ENCODE results near the gene HDAC11. TPM values are rescaled to one million over a fixed set of nuclear protein-coding genes. Genes with fewer than 3 reads are reported as not detected.

The HDAC11 gene
- total RNA-seq, 4 donors from 2014 or later = 20.6 to 28.3 (median 22.8) TPM

- intact Hi-C loops (cut with DNase I; ENCODE audit: low total_unique reads) = loop anchor here (5.0 kb wide), 1 partner anchor 126 kb away; no protein-coding TSS in a partner anchor
- H3K4me3 ChIP-seq (ENCODE audit: low read depth, poor library complexity, severe bottlenecking) = no peak overlapping the region
- TF ChIP-seq CTCF (IDR thresholded peaks at IDR 0.05) = no peak
- no peak for TF ChIP-seq POLR2A (IDR thresholded peaks at IDR 0.05)
- 72 to 77% methylated on average over 4 of the region's 4 CpGs for WGBS, 2 donors
- DNase-seq (ENCODE audit: low spot score in 2 of 2) = no peak
Measured at GRCh38 chr3:13506680-13507079, 26.6 kb downstream of the HDAC11 start.

- 44 to 53% methylated on average over 3 of the region's 3 CpGs for WGBS, 2 donors
- intact Hi-C loops (cut with DNase I; ENCODE audit: low total_unique reads) = loop anchor here (5.0 kb wide), 1 partner anchor 125 kb away; no protein-coding TSS in a partner anchor
- no peak for DNase-seq (ENCODE audit: low spot score in 2 of 2)
- H3K4me3 ChIP-seq (ENCODE audit: low read depth, poor library complexity, severe bottlenecking) = no peak overlapping the region
- TF ChIP-seq POLR2A (IDR thresholded peaks at IDR 0.05) (no peak), CTCF (IDR thresholded peaks at IDR 0.05) (no peak)
Measured at GRCh38 chr3:13507247-13507569, 27.1 kb downstream of the HDAC11 start.

DNA sequence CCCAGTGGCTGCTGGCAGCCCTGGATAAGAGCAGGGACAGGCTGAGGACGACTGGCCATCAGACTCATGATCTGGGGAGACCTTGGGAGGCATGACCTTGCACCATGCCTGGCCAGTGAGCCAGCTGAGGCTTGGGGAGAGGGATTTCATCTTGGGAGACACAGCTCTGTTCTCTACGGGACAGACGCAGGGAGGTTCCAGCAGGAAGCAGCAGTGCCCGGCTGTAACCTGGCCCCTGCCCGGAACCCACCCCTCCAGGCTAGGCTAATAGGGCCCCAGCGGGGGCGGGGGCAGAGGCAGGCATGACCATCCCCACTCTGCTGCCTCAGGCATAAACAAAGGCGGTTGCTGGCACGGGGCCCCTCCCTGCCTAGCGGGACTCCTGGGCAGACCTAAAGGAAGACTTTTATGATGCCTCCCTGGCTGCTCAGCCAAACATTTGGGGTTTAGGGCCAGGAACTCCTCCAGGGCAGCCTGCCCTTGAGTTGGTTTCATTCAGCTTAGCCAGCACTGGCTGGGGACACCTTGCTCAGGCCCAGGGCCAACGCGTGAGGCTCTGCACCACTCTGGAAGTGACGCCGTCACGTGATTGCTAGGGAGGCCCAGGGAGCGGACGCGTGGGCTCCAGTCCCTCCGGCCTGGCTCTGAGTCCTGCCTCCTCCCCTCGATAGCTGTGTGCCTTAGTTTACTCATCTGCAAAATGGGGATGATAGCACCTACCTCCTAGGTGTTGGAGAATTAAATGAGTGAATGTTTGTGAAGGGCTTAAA, 27.6 kb downstream of the HDAC11 start:
- no peak for TF ChIP-seq CTCF (IDR thresholded peaks at IDR 0.05)
- TF ChIP-seq POLR2A (IDR thresholded peaks at IDR 0.05) = no peak
- H3K4me3 ChIP-seq (ENCODE audit: low read depth, poor library complexity, severe bottlenecking) = no peak overlapping the region
- WGBS, 2 donors = 30 to 36% methylated on average over 9 to 14 of the region's 20 CpGs
- DNase-seq (ENCODE audit: low spot score in 2 of 2) = no peak
- intact Hi-C loops (cut with DNase I; ENCODE audit: low total_unique reads) = loop anchor here (5.0 kb wide), 1 partner anchor 125 kb away; no protein-coding TSS in a partner anchor

- DNase-seq (ENCODE audit: low spot score in 2 of 2) = no peak
- TF ChIP-seq CTCF (IDR thresholded peaks at IDR 0.05) (no peak), POLR2A (IDR thresholded peaks at IDR 0.05) (no peak)
- 87 to 95% methylated on average over 8 of the region's 8 CpGs for WGBS, 2 donors
- no peak overlapping the region for H3K4me3 ChIP-seq (ENCODE audit: low read depth, poor library complexity, severe bottlenecking)
- intact Hi-C loops (cut with DNase I; ENCODE audit: low total_unique reads) = loop anchor here (5.0 kb wide), 1 partner anchor 124 kb away; no protein-coding TSS in a partner anchor
Measured at GRCh38 chr3:13508496-13508895, 28.4 kb downstream of the HDAC11 start.

GRCh38 chr3:13509059-13509815, 29.1 kb downstream of the HDAC11 start:
- no peak overlapping the region for H3K4me3 ChIP-seq (ENCODE audit: low read depth, poor library complexity, severe bottlenecking)
- TF ChIP-seq POLR2A (IDR thresholded peaks at IDR 0.05) (no peak), CTCF (IDR thresholded peaks at IDR 0.05) (no peak)
- DNase-seq (ENCODE audit: low spot score in 2 of 2) = no peak
- 85 to 88% methylated on average over 13 to 15 of the region's 15 CpGs for WGBS, 2 donors
- intact Hi-C loops (cut with DNase I; ENCODE audit: low total_unique reads) = loop anchor here (5.0 kb wide), 1 partner anchor 123 kb away; no protein-coding TSS in a partner anchor
